GM21825 (cell line): ENCODE data around the gene SLC13A5.
A peak's percentile ranks its signal among the peaks of the same experiment; 100 is the strongest.
"Not testable (repeated sequence)": the region's sequence is repeated elsewhere in the genome, so short reads cannot be mapped to it uniquely, and the experiment has no call there.

Source experiments
- ATAC-seq: cut with Tn5 transposase; IDR thresholded peaks from one replicate; pipeline ENCODE4 v1.9.1; 2021; ENCODE audit warnings: mild to moderate bottlenecking, moderate library complexity; ENCODE audit not compliant: unreplicated experiment

The SLC13A5 gene

GRCh38 chr17:6666557-6666956, 46.6 kb downstream of the SLC13A5 start:
- ATAC-seq: no peak

GRCh38 chr17:6666077-6666521, 47.1 kb downstream of the SLC13A5 start:
- ATAC-seq: no peak

DNA sequence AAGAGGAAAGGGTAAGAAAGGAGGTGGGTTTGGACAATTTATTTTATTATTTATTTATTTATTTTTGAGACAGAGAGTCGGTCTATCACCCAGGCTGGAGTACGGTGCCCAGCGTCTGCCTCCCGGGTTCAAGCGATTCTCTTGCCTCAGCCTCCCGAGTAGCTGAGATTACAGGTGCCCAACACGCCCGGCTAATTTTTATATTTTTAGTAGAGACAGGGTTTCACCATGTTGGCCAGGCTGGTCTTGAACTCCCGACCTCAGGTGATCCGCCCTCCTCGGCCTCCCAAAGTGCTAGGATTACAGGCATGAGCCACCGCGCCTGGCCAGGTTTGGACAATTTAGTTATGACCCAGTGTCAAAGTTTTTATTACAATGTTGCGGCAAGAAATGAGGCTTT, 50.0 kb downstream of the SLC13A5 start:
- ATAC-seq: not testable (repeated sequence)

DNA sequence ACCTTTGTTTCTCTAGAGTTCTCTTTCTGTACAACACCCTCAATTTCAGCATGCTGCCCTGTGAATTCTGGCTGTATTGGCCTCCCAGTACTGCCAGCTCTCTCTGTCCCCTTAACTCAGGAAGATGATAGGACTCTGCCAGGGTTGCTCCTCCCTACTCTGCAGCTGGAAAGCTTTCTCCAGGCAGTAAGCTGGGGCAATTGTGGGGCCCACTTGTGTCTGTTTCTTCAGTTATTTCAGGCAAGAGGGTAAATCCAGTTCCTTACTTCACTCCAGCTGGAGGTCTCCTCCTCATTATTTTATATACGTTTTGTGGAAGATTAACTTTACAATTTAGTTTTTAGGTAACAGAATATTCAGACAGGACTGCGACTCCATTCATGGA, 51.7 kb downstream of the SLC13A5 start:
- ATAC-seq: no peak

- ATAC-seq: peak; percentile 77
Measured at GRCh38 chr17:6660805-6661463, 52.2 kb downstream of the SLC13A5 start.

DNA sequence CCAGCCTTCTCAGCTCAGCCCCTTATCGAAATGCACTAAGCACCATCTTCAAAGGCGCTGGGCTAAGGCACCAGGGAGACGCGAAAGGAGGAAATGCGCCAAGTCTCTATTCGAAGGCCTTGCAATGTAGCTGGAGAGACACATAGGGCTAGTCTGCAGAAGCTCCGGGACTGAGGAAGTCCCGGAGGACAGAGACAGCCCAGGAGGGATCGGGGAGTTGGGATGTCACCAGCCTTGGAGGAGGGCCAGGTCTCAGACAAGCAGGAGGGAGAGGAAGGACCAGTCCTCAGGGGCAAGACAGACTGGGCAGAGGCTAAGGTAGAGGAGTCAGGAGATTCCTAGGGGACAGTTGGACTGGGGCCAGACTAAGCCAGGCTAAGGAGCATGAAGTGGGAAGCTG, 53.1 kb downstream of the SLC13A5 start:
- no peak for ATAC-seq

GRCh38 chr17:6658411-6658810, 54.8 kb downstream of the SLC13A5 start:
- ATAC-seq: not testable (repeated sequence)

DNA sequence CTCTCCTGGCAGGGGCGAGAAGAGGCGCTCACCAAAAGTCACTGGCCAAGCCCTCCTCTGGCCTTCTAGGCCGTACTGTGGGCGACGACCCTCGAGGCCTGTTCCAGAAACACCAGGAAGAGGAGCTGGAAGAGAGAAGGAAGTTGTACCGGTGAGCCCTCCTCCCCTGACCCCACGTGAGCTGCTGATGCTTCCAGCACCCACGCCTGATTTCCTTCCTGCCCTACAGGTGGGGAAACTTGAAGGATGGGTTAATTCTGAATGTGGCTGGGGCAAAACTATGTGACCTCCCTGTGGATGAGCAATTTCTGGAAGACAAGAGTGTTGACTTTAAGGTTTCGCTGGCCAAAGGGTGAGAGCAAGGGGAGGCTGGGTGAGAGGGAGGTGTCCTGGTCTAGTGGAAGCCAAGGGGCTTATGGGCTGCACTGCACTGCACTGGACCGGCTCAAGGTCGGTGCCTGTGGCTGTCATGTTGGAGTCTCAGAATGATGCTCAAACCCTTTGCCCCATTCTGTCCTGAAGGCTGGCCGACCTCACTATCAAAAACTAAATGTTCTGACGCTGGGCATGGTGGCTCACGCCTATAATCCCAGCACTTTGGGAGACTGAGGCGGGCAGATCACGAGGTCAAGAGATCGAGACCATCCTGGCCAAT, 55.4 kb downstream of the SLC13A5 start:
- no peak for ATAC-seq

GRCh38 chr17:6656797-6657632, 56.2 kb downstream of the SLC13A5 start:
- not testable (repeated sequence) for ATAC-seq

DNA sequence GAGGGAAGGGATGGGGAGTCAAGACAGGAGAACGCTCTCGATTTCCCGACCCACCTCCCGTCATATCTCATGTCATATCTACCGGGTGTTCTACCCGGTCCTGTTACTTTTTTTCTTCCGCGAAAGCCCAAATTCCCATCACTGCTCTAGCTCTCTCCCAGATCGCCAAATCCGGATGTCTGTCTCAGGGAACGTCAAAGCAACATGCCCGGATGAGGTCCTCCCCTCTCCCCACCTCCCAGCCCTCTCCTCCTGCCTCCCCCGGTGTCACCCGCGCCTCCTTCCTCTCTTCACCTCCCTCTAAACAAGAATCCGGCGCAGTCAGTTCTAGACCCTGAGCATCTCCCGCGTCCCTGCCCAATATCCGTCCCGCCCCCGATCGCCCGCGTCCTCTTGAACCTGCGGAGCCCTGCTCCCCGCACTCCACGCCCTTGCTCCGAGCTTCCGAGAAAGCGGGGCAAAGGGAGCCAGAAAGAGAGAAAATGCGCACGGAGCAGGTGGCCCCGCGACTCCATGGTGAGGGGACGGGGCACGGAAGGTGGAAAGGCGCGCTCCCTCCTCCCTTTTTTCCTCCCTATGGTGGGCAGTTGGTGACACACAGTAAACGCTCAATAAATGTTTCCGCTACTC, 57.3 kb downstream of the SLC13A5 start:
- not testable (repeated sequence) for ATAC-seq

- no peak for ATAC-seq
Measured at GRCh38 chr17:6654841-6655731, 58.1 kb downstream of the SLC13A5 start.

DNA sequence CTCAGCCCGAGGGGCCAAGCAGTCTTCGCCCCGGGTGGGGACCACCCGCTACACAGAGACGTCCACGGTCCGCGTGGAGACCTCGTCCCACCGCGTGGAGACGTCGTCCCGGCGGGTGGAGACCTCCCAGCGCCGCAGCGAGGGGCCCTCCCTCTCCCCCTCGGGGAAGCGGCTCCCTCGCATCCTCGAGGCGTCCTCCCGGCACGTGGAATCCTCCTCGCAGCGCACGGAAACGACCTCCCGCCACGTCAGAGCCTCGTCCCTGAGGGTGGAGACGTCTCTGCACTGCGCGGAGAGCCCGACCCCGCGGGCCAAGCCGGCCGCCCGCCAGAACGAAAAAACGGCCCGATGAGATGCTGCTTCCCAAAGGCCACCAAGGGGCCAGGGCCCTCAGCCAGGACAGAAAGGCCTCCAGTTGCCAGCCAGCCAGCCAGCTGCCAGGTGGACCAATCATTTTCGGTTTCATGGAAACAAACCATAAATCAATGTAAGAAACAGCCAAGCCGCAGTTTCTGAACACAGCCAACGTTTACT, 61.2 kb downstream of the SLC13A5 start:
- ATAC-seq: no peak

DNA sequence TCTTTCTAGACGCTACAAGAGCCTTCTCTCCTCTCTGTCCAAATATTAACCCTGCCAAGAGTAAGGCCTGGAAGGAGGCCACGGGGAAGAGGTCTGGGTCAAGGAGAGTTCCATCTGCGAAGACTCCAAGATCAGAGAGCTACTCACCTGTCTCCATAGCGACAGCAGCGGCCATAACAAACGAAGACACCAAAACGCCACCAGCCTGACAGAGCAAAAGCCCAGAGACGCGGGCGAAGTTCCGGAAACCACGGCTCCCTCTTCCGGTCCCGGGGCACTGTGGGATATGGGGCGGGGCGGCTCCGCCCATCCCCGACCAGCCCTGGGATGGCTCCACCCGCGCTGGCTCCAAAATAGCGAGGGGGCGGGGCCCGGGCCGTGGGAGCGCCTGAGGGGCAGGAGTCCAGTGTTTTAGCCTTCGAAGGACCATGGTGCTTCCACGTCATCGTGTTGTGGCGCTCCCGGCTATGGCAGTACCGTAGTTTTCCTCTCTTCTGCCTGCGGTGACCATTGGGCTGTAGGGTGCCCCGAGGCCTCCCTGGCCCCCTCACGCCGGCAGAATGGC, 61.7 kb downstream of the SLC13A5 start, which contains the start of the genes C17orf100 and MED31:
C17orf100 (plus strand) TSS at position 409 of the 565 bp plus-strand sequence; CDS start at position 561, 152 bp downstream.
MED31 (minus strand) TSS at position 252 of the 565 bp plus-strand sequence; CDS start at position 175, 77 bp downstream.
- ATAC-seq: peak; percentile 89

DNA sequence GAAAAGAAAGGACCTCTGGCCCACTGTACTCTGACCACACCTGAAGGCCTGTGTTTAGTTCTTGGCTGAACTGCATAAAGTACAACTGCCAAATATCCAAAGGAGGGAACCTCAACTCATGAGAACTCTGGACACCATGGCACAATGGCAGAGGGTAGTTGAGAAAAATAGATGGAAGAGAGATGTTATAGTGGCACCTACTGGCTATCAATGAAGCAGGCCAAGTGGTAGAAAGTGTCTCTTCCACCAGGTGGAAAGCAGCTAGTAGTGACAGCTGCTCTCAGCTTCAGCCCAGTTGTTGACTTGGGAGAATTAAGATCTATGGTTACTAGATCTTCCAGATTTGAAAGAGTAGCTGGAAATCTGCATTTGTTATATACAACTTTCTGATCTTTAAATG, 65.0 kb downstream of the SLC13A5 start:
- ATAC-seq: no peak

DNA sequence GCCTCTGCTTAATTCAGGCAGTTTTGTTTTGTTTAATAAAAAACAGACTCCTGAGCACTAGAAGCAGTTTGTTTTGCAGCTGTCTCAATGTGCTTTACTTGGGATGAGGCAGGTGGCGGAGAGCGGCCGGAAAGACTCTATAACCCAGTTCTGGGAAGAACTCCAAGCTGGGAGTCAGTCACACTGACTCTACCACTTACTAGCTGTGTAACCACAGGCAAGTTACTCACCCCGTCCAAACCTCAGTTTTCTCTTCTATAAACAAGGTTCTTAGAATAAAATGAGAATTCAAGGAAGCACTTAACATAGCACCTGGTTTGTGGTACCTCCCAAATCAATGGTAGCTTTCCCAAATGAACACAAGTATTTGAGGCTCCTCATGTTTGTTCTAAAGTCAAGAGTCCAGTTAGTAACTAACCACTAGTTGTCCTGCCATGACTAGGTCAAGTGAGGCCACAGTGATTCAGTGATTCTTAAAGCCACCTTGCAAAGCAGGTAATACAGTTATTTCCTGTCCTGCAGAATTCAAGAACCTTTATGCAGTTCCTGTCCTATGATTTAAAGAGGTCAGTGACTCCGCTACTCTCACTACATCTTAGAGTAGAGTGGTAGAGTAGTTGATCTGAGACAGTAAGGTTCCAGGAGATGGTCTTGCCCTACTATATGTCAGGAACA, 69.6 kb downstream of the SLC13A5 start:
- ATAC-seq: no peak

DNA sequence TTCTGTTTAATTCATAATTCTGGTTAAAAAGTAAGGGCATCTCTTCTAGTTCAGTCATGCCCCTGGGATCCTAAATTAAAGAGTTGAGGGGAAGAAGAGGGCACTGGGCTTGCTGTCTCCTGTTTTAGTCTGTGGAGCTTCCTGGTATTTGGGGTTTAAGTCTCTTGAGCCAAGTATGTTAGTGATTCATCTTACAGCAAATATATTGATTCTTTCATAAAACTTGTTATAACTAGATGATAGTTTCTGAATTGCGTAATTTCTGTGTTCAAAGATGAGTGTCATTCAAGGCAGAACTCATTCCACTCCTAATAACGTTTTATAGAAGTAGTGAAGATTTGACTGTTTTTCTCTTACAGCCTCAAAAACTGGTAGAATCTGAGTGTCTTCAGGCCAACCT, 70.6 kb downstream of the SLC13A5 start:
- no peak for ATAC-seq

- no peak for ATAC-seq
Measured at GRCh38 chr17:6641247-6641863, 71.8 kb downstream of the SLC13A5 start.

- peak; percentile 79 for ATAC-seq
Measured at GRCh38 chr17:6640536-6641246, 72.5 kb downstream of the SLC13A5 start, which contains the start of the genes KIAA0753 and TXNDC17. KIAA0753 (minus strand) TSS chr17:6640711; CDS start chr17:6635103, 5,608 bp downstream. TXNDC17 (plus strand) TSS chr17:6641060; CDS start chr17:6641083, 23 bp downstream.
